ENCODE results near the gene CHST8.

The CHST8 gene

GRCh38 chr19:33715462-33715861 is 93.7 kb downstream of the CHST8 start:
- DNase-seq (ENCODE audit: low read depth), result no peak

GRCh38 chr19:33717878-33718277 is 96.1 kb downstream of the CHST8 start:
- DNase-seq (ENCODE audit: low read depth), result no peak

- DNase-seq (ENCODE audit: low read depth), result no peak
Measured at GRCh38 chr19:33718651-33719254, 97.0 kb downstream of the CHST8 start.

GRCh38 chr19:33719366-33720154 is 97.8 kb downstream of the CHST8 start:
- no peak for DNase-seq (ENCODE audit: low read depth)

- DNase-seq (ENCODE audit: low read depth), result no peak
Measured at GRCh38 chr19:33720155-33720493, 98.4 kb downstream of the CHST8 start.

GRCh38 chr19:33720691-33721682 is 99.2 kb downstream of the CHST8 start:
- DNase-seq (ENCODE audit: low read depth), result no peak

GRCh38 chr19:33721735-33722297 is 100.1 kb downstream of the CHST8 start:
- DNase-seq (ENCODE audit: low read depth), result no peak

- DNase-seq (ENCODE audit: low read depth), result no peak
Measured at GRCh38 chr19:33722456-33723239, 100.9 kb downstream of the CHST8 start.

- DNase-seq (ENCODE audit: low read depth), result no peak
Measured at GRCh38 chr19:33723512-33723911, 101.8 kb downstream of the CHST8 start.

GRCh38 chr19:33724021-33724720 is 102.4 kb downstream of the CHST8 start:
- DNase-seq (ENCODE audit: low read depth), result no peak

- DNase-seq (ENCODE audit: low read depth), result no peak
Measured at GRCh38 chr19:33724721-33725060, 102.9 kb downstream of the CHST8 start.

- DNase-seq (ENCODE audit: low read depth), result no peak
Measured at GRCh38 chr19:33725567-33725966, 103.8 kb downstream of the CHST8 start.

- DNase-seq (ENCODE audit: low read depth), result no peak
Measured at GRCh38 chr19:33726756-33727155, 105.0 kb downstream of the CHST8 start.

- DNase-seq (ENCODE audit: low read depth), result no peak
Measured at GRCh38 chr19:33727331-33727998, 105.7 kb downstream of the CHST8 start.

GRCh38 chr19:33728141-33728540 is 106.4 kb downstream of the CHST8 start:
- no peak for DNase-seq (ENCODE audit: low read depth)

GRCh38 chr19:33730858-33731607 is 109.3 kb downstream of the CHST8 start:
- no peak for DNase-seq (ENCODE audit: low read depth)

- DNase-seq (ENCODE audit: low read depth), result no peak
Measured at GRCh38 chr19:33731881-33732280, 110.1 kb downstream of the CHST8 start.

GRCh38 chr19:33734913-33735312 is 113.2 kb downstream of the CHST8 start:
- DNase-seq (ENCODE audit: low read depth), result no peak

- no peak for DNase-seq (ENCODE audit: low read depth)
Measured at GRCh38 chr19:33736158-33736557, 114.4 kb downstream of the CHST8 start.

GRCh38 chr19:33736787-33737186 is 115.0 kb downstream of the CHST8 start:
- DNase-seq (ENCODE audit: low read depth), result no peak

Data from T-helper 22 cell (primary cell).